K562 (cell line): ENCODE data around the gene PCNX3. TPM values are rescaled to one million over a fixed set of nuclear protein-coding genes. Genes with fewer than 3 reads are reported as not detected.
A peak's percentile ranks its signal among the peaks of the same experiment; 100 is the strongest.

ENCODE experiments used
- ID3 ChIP-seq, 2 experiments: fragments of 250-450 bp in 1 of 2; fragments of 450-650 bp in 1 of 2; sonication (Bioruptor Pico) in 1 of 2; IDR thresholded peaks; 2 replicates each; pipeline versions ENCODE4 v1.6.1 to v1.8.0; 2016 to 2021; ENCODE audit warnings: mild to moderate bottlenecking in 2 of 2, moderate library complexity in 2 of 2, missing compliant biosample characterization in 1 of 2, missing genetic modification characterization in 1 of 2
- MAZ ChIP-seq, 2 experiments: fragments of 450-650 bp in 1 of 2; sonication (generic) in 1 of 2; formaldehyde crosslinking; IDR thresholded peaks in 1 of 2; conservative IDR thresholded peaks in 1 of 2; 2 replicates each; pipeline versions ENCODE4 v1.4.0 to v1.5.0; 2020; ENCODE audit warnings: mild to moderate bottlenecking in 1 of 2, missing genetic modification reagents in 1 of 2
- POLR2AphosphoS5 ChIP-seq: IDR thresholded peaks from 2 replicates; pipeline ENCODE4 v1.6.1; 2011; ENCODE audit warnings: mild to moderate bottlenecking, low read depth, low read length, moderate library complexity; ENCODE audit not compliant: control insufficient read depth, insufficient read depth
- POLR2B ChIP-seq: fragments of 450-650 bp; IDR thresholded peaks from 2 replicates; pipeline ENCODE4 v1.6.1; 2018; ENCODE audit warnings: low read depth; ENCODE audit not compliant: partially characterized antibody
- SUPT5H ChIP-seq: fragments of 450-650 bp; IDR thresholded peaks from 2 replicates; pipeline ENCODE4 v1.6.1; 2016
- ZNF609 ChIP-seq: sonication (generic); formaldehyde crosslinking; IDR thresholded peaks from 2 replicates; pipeline ENCODE4 v1.8.1; 2023; ENCODE audit warnings: missing genetic modification reagents, mild to moderate bottlenecking, borderline replicate concordance
- polyA plus RNA-seq, 8 experiments: library from polyadenylated mRNA; depleted of rRNA in 4 of 8; stranded (reverse) in 5 of 8; unstranded in 3 of 8; fragments of >200 nt; fragmentation: Nextera tagmentation in 2 of 8; fragmentation: Illumina TruSeq in 1 of 8; extraction: Ambion mirVana in 2 of 8; extraction: Trizol in 1 of 8; gene quantifications; 2 replicates each; pipeline versions ENCODE4 v1.2.1 to v1.2.3, GENCODE V29; 2011 to 2014; ENCODE audit warnings: inconsistent platforms in 1 of 8, missing spikeins in 1 of 8
- total RNA-seq, 7 experiments: library from RNA; depleted of rRNA in 6 of 7; stranded (reverse); fragments of >200 nt in 6 of 7; fragmentation: Illumina TruSeq in 2 of 7; extraction: Trizol in 2 of 7; gene quantifications; 2 replicates each; pipeline versions ENCODE4 v1.2.1 to v1.2.3, GENCODE V29; 2011 to 2021; ENCODE audit warnings: low replicate concordance in 1 of 7
- TF ChIP-seq, protein P1 (sequence below): fragments of 450-650 bp; IDR thresholded peaks from 2 replicates; pipeline ENCODE4 v1.6.1; 2016; ENCODE audit warnings: mild to moderate bottlenecking, moderate library complexity

The PCNX3 gene
- total and polyA plus RNA-seq, 9 of the 15 experiments (the other 6 are each of a cell fraction or from before 2014, with no cell fraction given) = 0.11 to 47.8 (median 12.8) TPM

GRCh38 chr11:65637794-65638419 lies 22.3 kb downstream of the PCNX3 start, which contains the start of gene SIPA1 (continued):
- TF ChIP-seq, protein P1, sequence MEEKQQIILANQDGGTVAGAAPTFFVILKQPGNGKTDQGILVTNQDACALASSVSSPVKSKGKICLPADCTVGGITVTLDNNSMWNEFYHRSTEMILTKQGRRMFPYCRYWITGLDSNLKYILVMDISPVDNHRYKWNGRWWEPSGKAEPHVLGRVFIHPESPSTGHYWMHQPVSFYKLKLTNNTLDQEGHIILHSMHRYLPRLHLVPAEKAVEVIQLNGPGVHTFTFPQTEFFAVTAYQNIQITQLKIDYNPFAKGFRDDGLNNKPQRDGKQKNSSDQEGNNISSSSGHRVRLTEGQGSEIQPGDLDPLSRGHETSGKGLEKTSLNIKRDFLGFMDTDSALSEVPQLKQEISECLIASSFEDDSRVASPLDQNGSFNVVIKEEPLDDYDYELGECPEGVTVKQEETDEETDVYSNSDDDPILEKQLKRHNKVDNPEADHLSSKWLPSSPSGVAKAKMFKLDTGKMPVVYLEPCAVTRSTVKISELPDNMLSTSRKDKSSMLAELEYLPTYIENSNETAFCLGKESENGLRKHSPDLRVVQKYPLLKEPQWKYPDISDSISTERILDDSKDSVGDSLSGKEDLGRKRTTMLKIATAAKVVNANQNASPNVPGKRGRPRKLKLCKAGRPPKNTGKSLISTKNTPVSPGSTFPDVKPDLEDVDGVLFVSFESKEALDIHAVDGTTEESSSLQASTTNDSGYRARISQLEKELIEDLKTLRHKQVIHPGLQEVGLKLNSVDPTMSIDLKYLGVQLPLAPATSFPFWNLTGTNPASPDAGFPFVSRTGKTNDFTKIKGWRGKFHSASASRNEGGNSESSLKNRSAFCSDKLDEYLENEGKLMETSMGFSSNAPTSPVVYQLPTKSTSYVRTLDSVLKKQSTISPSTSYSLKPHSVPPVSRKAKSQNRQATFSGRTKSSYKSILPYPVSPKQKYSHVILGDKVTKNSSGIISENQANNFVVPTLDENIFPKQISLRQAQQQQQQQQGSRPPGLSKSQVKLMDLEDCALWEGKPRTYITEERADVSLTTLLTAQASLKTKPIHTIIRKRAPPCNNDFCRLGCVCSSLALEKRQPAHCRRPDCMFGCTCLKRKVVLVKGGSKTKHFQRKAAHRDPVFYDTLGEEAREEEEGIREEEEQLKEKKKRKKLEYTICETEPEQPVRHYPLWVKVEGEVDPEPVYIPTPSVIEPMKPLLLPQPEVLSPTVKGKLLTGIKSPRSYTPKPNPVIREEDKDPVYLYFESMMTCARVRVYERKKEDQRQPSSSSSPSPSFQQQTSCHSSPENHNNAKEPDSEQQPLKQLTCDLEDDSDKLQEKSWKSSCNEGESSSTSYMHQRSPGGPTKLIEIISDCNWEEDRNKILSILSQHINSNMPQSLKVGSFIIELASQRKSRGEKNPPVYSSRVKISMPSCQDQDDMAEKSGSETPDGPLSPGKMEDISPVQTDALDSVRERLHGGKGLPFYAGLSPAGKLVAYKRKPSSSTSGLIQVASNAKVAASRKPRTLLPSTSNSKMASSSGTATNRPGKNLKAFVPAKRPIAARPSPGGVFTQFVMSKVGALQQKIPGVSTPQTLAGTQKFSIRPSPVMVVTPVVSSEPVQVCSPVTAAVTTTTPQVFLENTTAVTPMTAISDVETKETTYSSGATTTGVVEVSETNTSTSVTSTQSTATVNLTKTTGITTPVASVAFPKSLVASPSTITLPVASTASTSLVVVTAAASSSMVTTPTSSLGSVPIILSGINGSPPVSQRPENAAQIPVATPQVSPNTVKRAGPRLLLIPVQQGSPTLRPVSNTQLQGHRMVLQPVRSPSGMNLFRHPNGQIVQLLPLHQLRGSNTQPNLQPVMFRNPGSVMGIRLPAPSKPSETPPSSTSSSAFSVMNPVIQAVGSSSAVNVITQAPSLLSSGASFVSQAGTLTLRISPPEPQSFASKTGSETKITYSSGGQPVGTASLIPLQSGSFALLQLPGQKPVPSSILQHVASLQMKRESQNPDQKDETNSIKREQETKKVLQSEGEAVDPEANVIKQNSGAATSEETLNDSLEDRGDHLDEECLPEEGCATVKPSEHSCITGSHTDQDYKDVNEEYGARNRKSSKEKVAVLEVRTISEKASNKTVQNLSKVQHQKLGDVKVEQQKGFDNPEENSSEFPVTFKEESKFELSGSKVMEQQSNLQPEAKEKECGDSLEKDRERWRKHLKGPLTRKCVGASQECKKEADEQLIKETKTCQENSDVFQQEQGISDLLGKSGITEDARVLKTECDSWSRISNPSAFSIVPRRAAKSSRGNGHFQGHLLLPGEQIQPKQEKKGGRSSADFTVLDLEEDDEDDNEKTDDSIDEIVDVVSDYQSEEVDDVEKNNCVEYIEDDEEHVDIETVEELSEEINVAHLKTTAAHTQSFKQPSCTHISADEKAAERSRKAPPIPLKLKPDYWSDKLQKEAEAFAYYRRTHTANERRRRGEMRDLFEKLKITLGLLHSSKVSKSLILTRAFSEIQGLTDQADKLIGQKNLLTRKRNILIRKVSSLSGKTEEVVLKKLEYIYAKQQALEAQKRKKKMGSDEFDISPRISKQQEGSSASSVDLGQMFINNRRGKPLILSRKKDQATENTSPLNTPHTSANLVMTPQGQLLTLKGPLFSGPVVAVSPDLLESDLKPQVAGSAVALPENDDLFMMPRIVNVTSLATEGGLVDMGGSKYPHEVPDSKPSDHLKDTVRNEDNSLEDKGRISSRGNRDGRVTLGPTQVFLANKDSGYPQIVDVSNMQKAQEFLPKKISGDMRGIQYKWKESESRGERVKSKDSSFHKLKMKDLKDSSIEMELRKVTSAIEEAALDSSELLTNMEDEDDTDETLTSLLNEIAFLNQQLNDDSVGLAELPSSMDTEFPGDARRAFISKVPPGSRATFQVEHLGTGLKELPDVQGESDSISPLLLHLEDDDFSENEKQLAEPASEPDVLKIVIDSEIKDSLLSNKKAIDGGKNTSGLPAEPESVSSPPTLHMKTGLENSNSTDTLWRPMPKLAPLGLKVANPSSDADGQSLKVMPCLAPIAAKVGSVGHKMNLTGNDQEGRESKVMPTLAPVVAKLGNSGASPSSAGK = no peak
- TF ChIP-seq MAZ (CRISPR knock-in tag; conservative IDR thresholded peaks at IDR 0.05 in 1 of 2, IDR thresholded peaks at IDR 0.05 in 1 of 2) (peak in 1 of 2 experiments; percentile 76; a peak in 1 of 4 replicates), ID3 (CRISPR knock-in tag; IDR thresholded peaks at IDR 0.05) (no peak), ID3 (tag; IDR thresholded peaks at IDR 0.05) (0 out of 2 replicates have a peak, but pooled peaks have one; percentile 12), ZNF609 (no peak), POLR2AphosphoS5 (peak; percentile 65; the same call in 1 of the 2 replicates), POLR2B (peak; percentile 71), SUPT5H (peak; percentile 76)
